HG02870 (cell line): ENCODE results near the gene ARHGEF19.
A peak's percentile ranks its signal among the peaks of the same experiment; 100 is the strongest.
"Not testable (repeated sequence)": the region's sequence is repeated elsewhere in the genome, so short reads cannot be mapped to it uniquely, and the experiment has no call there.

Experiments used
- ATAC-seq: cut with Tn5 transposase; IDR thresholded peaks from one replicate; pipeline ENCODE4 v1.9.1; 2021; ENCODE audit warnings: mild to moderate bottlenecking, moderate library complexity; ENCODE audit not compliant: unreplicated experiment

The ARHGEF19 gene

GRCh38 chr1:16168144-16168495 is 44.3 kb downstream of the ARHGEF19 start:
- ATAC-seq, result not testable (repeated sequence)

- ATAC-seq, result peak; percentile 47
Measured at GRCh38 chr1:16167331-16168143, 44.9 kb downstream of the ARHGEF19 start.

GRCh38 chr1:16166117-16166516 is 46.3 kb downstream of the ARHGEF19 start:
- no peak for ATAC-seq

- ATAC-seq, result no peak
Measured at GRCh38 chr1:16165548-16165947, 46.9 kb downstream of the ARHGEF19 start.

- ATAC-seq, result no peak
Measured at GRCh38 chr1:16165073-16165364, 47.4 kb downstream of the ARHGEF19 start.

- no peak for ATAC-seq
Measured at GRCh38 chr1:16164213-16165072, 48.0 kb downstream of the ARHGEF19 start.

- ATAC-seq, result not testable (repeated sequence)
Measured at GRCh38 chr1:16163608-16164212, 48.7 kb downstream of the ARHGEF19 start.

GRCh38 chr1:16162163-16162822 is 50.2 kb downstream of the ARHGEF19 start:
- no peak for ATAC-seq

- ATAC-seq, result no peak
Measured at GRCh38 chr1:16161717-16162116, 50.7 kb downstream of the ARHGEF19 start.

- no peak for ATAC-seq
Measured at GRCh38 chr1:16158993-16159831, 53.2 kb downstream of the ARHGEF19 start.

GRCh38 chr1:16158025-16158424 is 54.4 kb downstream of the ARHGEF19 start:
- no peak for ATAC-seq

- ATAC-seq, result no peak
Measured at GRCh38 chr1:16156848-16157495, 55.5 kb downstream of the ARHGEF19 start.

GRCh38 chr1:16155537-16156410 is 56.7 kb downstream of the ARHGEF19 start, which contains the start of gene EPHA2:
Gene EPHA2, minus strand, starts transcription at chr1:16156069. Its CDS starts 137 bp downstream, at chr1:16155932.
- ATAC-seq, result no peak

- ATAC-seq, result no peak
Measured at GRCh38 chr1:16153999-16154673, 58.3 kb downstream of the ARHGEF19 start.

- no peak for ATAC-seq
Measured at GRCh38 chr1:16153096-16153998, 59.1 kb downstream of the ARHGEF19 start.

- no peak for ATAC-seq
Measured at GRCh38 chr1:16152481-16153087, 59.9 kb downstream of the ARHGEF19 start.

GRCh38 chr1:16151995-16152384 is 60.5 kb downstream of the ARHGEF19 start:
- ATAC-seq, result no peak
